ENCODE measurements around the gene OR2AJ1. TPM values are rescaled to one million over a fixed set of nuclear protein-coding genes. Genes with fewer than 3 reads are reported as not detected.

Gene OR2AJ1
- total RNA-seq, 1 donor from 2014 or later = not detected

DNA sequence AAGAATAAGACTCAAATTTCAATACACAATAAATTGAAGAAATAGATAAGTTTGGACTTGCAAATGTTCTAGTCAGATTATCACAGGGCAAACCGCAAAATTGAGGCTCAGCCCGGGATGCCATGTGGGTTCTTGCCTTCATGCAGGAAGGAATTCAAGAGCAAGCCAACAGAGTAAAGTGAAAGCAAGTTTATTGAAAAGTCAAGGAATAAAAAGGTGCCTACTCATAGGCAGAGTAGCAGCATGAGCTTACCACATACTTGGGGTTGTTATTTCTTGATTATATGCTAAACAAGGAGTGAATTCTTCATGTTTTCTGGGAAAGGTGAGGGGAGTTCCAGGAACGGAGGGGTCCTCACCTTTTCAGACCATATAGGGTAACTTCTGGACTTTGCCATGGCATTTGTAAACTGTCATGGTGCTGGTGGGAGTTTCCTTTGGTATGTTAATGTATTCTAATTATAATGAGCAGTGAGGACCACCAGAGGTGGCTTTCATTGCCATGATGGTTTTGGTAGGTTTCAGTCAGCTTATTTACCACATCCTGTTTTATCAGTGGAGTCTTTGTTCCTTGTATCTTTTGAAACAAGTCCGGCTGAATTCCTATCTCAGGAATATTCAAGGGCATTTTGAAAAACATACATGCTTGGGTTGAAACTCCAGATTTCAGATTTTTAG, 38.4 kb downstream of the OR2AJ1 start:
- DNase-seq = no peak

DNA sequence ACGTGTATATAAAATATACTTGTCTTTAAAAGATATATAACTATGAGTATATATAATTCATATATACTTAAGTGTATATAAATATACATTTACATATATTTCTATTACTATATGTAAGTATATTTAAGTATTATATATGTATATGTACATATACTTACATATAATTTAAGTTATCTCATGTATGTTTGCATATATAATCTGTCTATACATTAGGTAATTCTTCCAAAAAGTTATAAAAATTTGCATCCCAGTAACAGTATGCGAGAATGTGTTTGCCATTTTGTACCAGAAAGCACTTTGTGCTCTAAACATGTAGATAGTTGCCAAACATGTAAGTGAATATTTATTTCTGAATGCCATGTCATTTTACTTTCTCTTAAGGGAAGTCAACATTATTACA, 40.2 kb downstream of the OR2AJ1 start, which contains the start of gene OR2AK2:
OR2AK2 (plus strand) TSS at position 301 of the 400 bp plus-strand sequence. CDS start 144 bp downstream, outside the sequence.
- DNase-seq = no peak

DNA sequence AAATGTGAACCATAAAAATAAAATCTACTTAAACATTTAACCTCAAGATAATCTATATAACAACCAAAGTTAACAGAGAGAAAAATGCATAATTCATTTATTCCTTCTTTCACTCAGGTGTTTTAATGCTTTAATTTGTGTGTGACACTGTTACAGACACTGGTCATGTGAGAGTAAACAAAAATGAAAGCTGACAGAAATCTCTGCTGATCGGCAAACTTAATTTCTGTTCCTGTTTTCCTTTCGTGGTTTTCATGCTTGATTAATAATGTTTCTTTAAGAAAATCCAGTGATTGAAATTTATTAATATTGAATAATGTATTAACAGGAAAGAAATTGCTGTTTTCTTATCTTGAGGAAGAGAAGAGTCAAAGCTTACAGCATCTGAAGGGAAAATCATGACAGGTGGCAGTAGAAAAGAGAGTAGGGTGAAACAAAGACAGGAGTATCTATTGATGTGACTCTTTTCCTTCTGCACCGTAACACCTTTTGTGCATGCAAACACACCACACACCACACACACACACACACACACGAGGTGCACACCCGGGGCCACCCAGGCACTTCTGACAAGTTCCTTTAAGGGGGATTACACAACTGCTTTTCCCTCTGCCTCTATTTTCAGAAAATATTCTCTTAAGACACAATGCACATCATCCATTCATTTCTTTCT, 42.0 kb downstream of the OR2AJ1 start:
- no peak for DNase-seq

Other genes starting within 250 kb of the OR2AJ1 start
- not detected in 2 replicates for gene OR13G1, start 245.2 kb upstream of the OR2AJ1 start, total RNA-seq
- not detected in 2 replicates for gene OR6F1, start 208.2 kb upstream of the OR2AJ1 start, total RNA-seq
- not detected in 2 replicates for gene OR14K1, start 186.3 kb upstream of the OR2AJ1 start, total RNA-seq
- gene OR14A2, start 176.7 kb upstream of the OR2AJ1 start, total RNA-seq = not detected in 2 replicates
- gene OR1C1, start 164.3 kb upstream of the OR2AJ1 start, total RNA-seq = not detected in 2 replicates
- not detected in 2 replicates for gene OR14A16, start 100.8 kb upstream of the OR2AJ1 start, total RNA-seq
- not detected in 2 replicates for gene OR11L1, start 83.0 kb upstream of the OR2AJ1 start, total RNA-seq
- 0.17 and 0.37 TPM in 2 replicates for gene TRIM58, start 67.7 kb upstream of the OR2AJ1 start, total RNA-seq
- gene OR2W3, start 29.3 kb upstream of the OR2AJ1 start, total RNA-seq = not detected in 2 replicates
- gene OR2T8, start 4.6 kb upstream of the OR2AJ1 start, total RNA-seq = not detected in 2 replicates
- 0.17 TPM in 1 of 2 replicates, not detected in the other for gene OR2L8, start 24.0 kb downstream of the OR2AJ1 start, total RNA-seq
- gene OR2AK2, start 40.3 kb downstream of the OR2AJ1 start, total RNA-seq = not detected in 2 replicates
- gene OR2L5, start 88.8 kb downstream of the OR2AJ1 start, total RNA-seq = not detected in 2 replicates
- under 0.01 TPM in 1 of 2 replicates, not detected in the other for gene OR2L2, start 105.2 kb downstream of the OR2AJ1 start, total RNA-seq
- not detected in 2 replicates for gene OR2L3, start 121.9 kb downstream of the OR2AJ1 start, total RNA-seq
- gene OR2L13, start 170.3 kb downstream of the OR2AJ1 start, total RNA-seq = not detected in 2 replicates
- not detected in 2 replicates for gene OR2M5, start 220.3 kb downstream of the OR2AJ1 start, total RNA-seq
- gene OR2M2, start 249.9 kb downstream of the OR2AJ1 start, total RNA-seq = not detected in 2 replicates

Measured in dermis blood vessel endothelial cell (primary cell).